Prostate gland (tissue), 2 donors: ENCODE results near the gene CLEC4A.
"Not testable (repeated sequence)": the region's sequence is repeated elsewhere in the genome, so short reads cannot be mapped to it uniquely, and the experiment has no call there.

Experiments used
- CTCF ChIP-seq, 4 experiments: fragments of 200-600 bp in 2 of 4; fragments of 450-650 bp in 2 of 4; sonication (generic) in 2 of 4; IDR thresholded peaks; 1 replicate in 3 of 4; 2 replicates in 1 of 4; pipeline ENCODE4 v1.5.1; 2016 to 2019; ENCODE audit warnings: antibody characterized with exemption in 4 of 4, mild to moderate bottlenecking in 2 of 4, moderate library complexity in 2 of 4
- POLR2A ChIP-seq: fragments of 450-650 bp; IDR thresholded peaks from one replicate; pipeline ENCODE4 v1.6.1; 2016; ENCODE audit warnings: antibody characterized with exemption, mild to moderate bottlenecking
- POLR2AphosphoS5 ChIP-seq: sonication (generic); formaldehyde crosslinking; IDR thresholded peaks from one replicate; pipeline ENCODE4 v1.6.1; 2017; ENCODE audit warnings: antibody characterized with exemption

DNA sequence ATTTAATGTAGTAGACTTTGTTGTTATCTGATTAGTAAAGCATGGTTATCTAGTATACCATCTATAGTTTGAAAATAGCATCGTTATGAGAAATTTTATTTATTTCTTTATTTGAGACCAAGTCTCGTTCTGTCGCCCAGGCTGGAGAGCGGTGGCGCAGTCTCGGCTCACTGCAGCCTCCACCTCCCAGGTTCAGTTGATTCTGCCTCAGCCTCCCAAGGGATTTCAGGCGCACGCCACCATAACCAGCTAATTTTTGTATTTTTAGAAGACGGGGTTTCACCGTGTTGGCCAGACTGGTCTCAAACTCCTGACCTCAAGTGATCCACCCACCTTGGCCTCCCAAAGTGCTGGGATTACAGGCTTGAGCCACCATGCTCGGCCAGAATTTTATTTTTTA, 34.1 kb upstream of the CLEC4A start:
- TF ChIP-seq CTCF (IDR thresholded peaks at IDR 0.05); POLR2AphosphoS5; POLR2A: not testable (repeated sequence)
